OCI-LY7 (cell line): Measurements from ENCODE around the gene SPANXC. TPM values are rescaled to one million over a fixed set of nuclear protein-coding genes. Genes with fewer than 3 reads are reported as not detected.

Experiments used
- BruUV-seq: library from RNA; stranded (reverse); fragments of 400-500 nt; replicated peaks from 2 replicates; lab custom pipeline; 2021; lab: Mats Ljungman, UMichigan
- CTCF ChIA-PET: fragments of 300-600 bp; sonication (Branson Sonifier 250); formaldehyde crosslinking; loops from one replicate; lab custom pipeline; 2022; ENCODE audit warnings: antibody characterized with exemption; ENCODE audit not compliant: unreplicated experiment; lab: Charles Lee
- POLR2A ChIA-PET: fragments of 300-600 bp; sonication (Branson Sonifier 250); formaldehyde crosslinking; loops from one replicate; lab custom pipeline; 2022; ENCODE audit warnings: antibody characterized with exemption; lab: Charles Lee
- DNase-seq: peaks from one replicate; pipeline ENCODE4 v3.0.0-alpha.2; 2015; ENCODE audit warnings: low spot score
- H2AFZ ChIP-seq: fragments of 200-600 bp; sonication (generic), shearing (Covaris generic); 2 replicates; pipeline ENCODE4 v1.6.1; 2014; ENCODE audit warnings: mild to moderate bottlenecking, antibody characterized with exemption, low read length, moderate library complexity
- H3K27ac ChIP-seq: fragments of 200-600 bp; sonication (generic); 2 replicates; pipeline ENCODE4 v1.5.1; 2014; ENCODE audit warnings: mixed run types, low read depth, mild to moderate bottlenecking, moderate library complexity, low read length, inconsistent platforms; ENCODE audit not compliant: poor library complexity, severe bottlenecking
- H3K36me3 ChIP-seq: fragments of 200-600 bp; sonication (generic); 2 replicates; pipeline ENCODE4 v1.6.1; 2014; ENCODE audit warnings: mild to moderate bottlenecking, antibody characterized with exemption, low read length, moderate library complexity, mixed read lengths; ENCODE audit not compliant: insufficient read depth
- H3K4me1 ChIP-seq: fragments of 200-600 bp; sonication (generic); 2 replicates; pipeline ENCODE4 v1.5.1; 2014; ENCODE audit warnings: mild to moderate bottlenecking, low read length; ENCODE audit not compliant: insufficient read depth, poor library complexity, severe bottlenecking
- H3K4me2 ChIP-seq: fragments of 200-600 bp; sonication (generic); 2 replicates; pipeline ENCODE4 v1.6.1; 2014; ENCODE audit warnings: mild to moderate bottlenecking, low read length
- H3K4me3 ChIP-seq: fragments of 200-600 bp; sonication (generic); 2 replicates; pipeline ENCODE4 v1.5.1; 2014; ENCODE audit warnings: mild to moderate bottlenecking, low read depth, low read length; ENCODE audit not compliant: poor library complexity, severe bottlenecking
- H3K79me2 ChIP-seq: fragments of 200-600 bp; sonication (generic); 2 replicates; pipeline ENCODE4 v1.6.1; 2016; ENCODE audit warnings: low read depth, mild to moderate bottlenecking, low read length, moderate library complexity, mixed read lengths; ENCODE audit not compliant: insufficient read depth
- H3K9me2 ChIP-seq: fragments of 200-600 bp; sonication (generic); 2 replicates; pipeline ENCODE4 v1.6.1; 2016; ENCODE audit warnings: mild to moderate bottlenecking, low read length, mixed read lengths; ENCODE audit not compliant: insufficient read depth
- H3K9me3 ChIP-seq: fragments of 200-600 bp; sonication (generic); 2 replicates; pipeline ENCODE4 v1.6.1; 2014; ENCODE audit warnings: mild to moderate bottlenecking, mixed run types, low read length, mixed read lengths
- H4K20me1 ChIP-seq: fragments of 200-600 bp; sonication (generic); 2 replicates; pipeline ENCODE4 v1.6.1; 2014; ENCODE audit warnings: mild to moderate bottlenecking, antibody characterized with exemption, low read length, moderate library complexity, mixed read lengths; ENCODE audit not compliant: insufficient read depth
- EZH2phosphoT487 ChIP-seq: fragments of 200-600 bp; sonication (generic); IDR thresholded peaks from 2 replicates; pipeline ENCODE4 v1.6.1; 2018; ENCODE audit warnings: low read depth, borderline replicate concordance, mild to moderate bottlenecking, mixed run types, antibody characterized with exemption, low read length, moderate library complexity, mixed read lengths
- intact Hi-C: fragments of 100-400 bp; cut with micrococcal nuclease; formaldehyde crosslinking; loops from one replicate; pipeline ENCODE4 v1.10.0; 2022; ENCODE audit not compliant: unreplicated experiment
- total RNA-seq, 2 experiments: library from RNA; depleted of rRNA in 1 of 2; stranded (reverse); fragments of >200 nt in 1 of 2; shearing (Covaris generic) in 1 of 2; gene quantifications; 2 replicates each; pipeline ENCODE4 v1.2.3, GENCODE V29; 2014 to 2022
- TF ChIP-seq, protein P1 (sequence below): fragments of 200-600 bp; sonication (generic); conservative IDR thresholded peaks from 2 replicates; pipeline ENCODE4 v1.5.1; 2014; ENCODE audit warnings: mild to moderate bottlenecking, antibody characterized with exemption, low read length, moderate library complexity, mixed read lengths

The SPANXC gene
- total RNA-seq, 2 experiments from 2014 or later = not detected

DNA sequence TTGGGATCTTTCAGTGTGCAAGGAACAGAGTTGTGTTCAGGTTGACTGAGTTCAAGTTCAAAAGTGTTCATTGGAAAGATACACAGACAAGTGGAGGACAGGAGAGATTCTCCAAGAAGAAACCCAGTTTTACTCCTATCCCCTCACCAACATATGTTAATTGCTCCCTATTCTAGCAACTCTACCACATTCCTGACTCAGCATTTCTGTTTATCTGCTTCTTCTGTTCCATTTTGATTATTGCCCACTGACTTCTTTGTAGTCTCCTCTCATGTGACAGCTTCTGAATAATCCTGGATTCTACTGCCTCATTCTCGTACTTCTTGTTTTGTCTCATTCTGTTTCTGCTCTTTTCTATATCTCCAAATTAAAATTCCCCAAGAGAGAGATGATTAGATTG lies 15.8 kb upstream of the SPANXC start:
- Histone ChIP-seq H3K4me1 (no peaks in the 10 kb centered on the region), H3K27ac (no peak overlapping the region), H3K9me2 (no peaks in the 10 kb centered on the region), H4K20me1 (no peaks in the 10 kb centered on the region), H3K9me3 (no peaks in the 10 kb centered on the region), H3K36me3 (no peaks in the 10 kb centered on the region), H3K4me2 (no peak overlapping the region), H3K79me2 (no peaks in the 10 kb centered on the region), H2AFZ (no peak overlapping the region), H3K4me3 (no peak overlapping the region)
- intact Hi-C loops = no loop called here
- ChIA-PET POLR2A (no interaction called here), CTCF (no interaction called here)
- no peak for DNase-seq
- no peak for TF ChIP-seq EZH2phosphoT487
- TF ChIP-seq, protein P1, sequence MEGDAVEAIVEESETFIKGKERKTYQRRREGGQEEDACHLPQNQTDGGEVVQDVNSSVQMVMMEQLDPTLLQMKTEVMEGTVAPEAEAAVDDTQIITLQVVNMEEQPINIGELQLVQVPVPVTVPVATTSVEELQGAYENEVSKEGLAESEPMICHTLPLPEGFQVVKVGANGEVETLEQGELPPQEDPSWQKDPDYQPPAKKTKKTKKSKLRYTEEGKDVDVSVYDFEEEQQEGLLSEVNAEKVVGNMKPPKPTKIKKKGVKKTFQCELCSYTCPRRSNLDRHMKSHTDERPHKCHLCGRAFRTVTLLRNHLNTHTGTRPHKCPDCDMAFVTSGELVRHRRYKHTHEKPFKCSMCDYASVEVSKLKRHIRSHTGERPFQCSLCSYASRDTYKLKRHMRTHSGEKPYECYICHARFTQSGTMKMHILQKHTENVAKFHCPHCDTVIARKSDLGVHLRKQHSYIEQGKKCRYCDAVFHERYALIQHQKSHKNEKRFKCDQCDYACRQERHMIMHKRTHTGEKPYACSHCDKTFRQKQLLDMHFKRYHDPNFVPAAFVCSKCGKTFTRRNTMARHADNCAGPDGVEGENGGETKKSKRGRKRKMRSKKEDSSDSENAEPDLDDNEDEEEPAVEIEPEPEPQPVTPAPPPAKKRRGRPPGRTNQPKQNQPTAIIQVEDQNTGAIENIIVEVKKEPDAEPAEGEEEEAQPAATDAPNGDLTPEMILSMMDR = no peak
- no TSS peak for BruUV-seq

DNA sequence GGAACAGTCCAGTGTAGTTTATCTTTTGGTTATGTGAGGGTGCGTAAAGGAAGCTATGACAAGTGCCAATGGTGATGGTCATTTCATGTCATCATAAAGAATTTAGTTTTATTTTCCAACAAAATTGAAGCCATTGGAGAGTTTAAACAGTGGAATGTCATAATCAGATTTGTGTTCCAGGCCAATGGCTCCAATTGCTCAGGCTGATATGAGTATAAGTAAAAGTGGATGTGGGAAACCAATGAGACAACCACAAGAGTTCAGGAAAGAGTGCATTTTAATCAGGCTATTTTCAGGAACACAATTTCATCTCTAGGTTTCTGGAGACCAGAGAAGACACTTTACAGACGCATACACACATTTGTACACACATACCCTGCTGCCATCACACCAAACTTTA lies 20.7 kb downstream of the SPANXC start:
- no peak for DNase-seq
- ChIA-PET CTCF (no interaction called here), POLR2A (no interaction called here)
- no peak overlapping the region for H3K27ac ChIP-seq
- no peaks in the 10 kb centered on the region for H3K9me3 ChIP-seq
- intact Hi-C loops = no loop called here
- no peak overlapping the region for H3K4me2 ChIP-seq
- no peak overlapping the region for H2AFZ ChIP-seq
- BruUV-seq = no TSS peak
- no peaks in the 10 kb centered on the region for H3K79me2 ChIP-seq
- H3K4me1 ChIP-seq = no peaks in the 10 kb centered on the region
- no peak overlapping the region for H3K4me3 ChIP-seq
- TF ChIP-seq, protein P1 = no peak
- no peak for TF ChIP-seq EZH2phosphoT487
- H3K36me3 ChIP-seq = no peaks in the 10 kb centered on the region
- no peaks in the 10 kb centered on the region for H3K9me2 ChIP-seq
- H4K20me1 ChIP-seq = no peaks in the 10 kb centered on the region

DNA sequence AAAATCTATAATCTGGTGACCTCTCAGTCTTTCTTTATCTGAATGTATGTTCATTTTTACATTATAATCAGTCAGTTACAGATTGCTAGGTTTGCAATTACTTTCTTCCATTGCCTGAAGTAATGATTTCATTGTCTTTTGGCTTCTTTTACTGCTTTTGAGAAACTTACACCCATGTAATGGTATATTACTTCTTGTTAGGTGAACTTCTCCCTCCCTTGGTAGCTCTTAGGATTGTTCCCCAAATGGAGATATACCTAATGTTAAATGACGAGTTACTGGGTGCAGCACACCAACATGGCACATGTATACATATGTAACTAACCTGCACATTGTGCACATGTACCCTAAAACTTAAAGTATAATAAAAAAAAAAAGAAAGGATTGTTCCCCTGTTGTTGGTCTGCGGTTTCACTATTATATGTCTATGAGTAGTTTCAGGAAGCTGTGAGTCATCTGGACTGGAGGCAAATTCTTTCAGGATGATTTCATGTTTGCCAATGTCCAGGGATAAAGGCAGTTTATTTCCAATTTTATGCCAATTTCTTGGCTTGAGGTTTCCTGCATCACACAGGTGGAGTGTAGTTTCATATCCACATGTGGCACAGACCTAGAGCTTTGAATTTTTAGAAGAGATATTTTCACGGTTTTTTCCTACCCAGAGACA lies 21.8 kb downstream of the SPANXC start:
- H4K20me1 ChIP-seq = no peaks in the 10 kb centered on the region
- no peaks in the 10 kb centered on the region for H3K9me2 ChIP-seq
- TF ChIP-seq, protein P1 = no peak
- TF ChIP-seq EZH2phosphoT487 = no peak
- intact Hi-C loops = no loop called here
- H3K4me3 ChIP-seq = no peak overlapping the region
- ChIA-PET CTCF (no interaction called here), POLR2A (interaction anchor here (1.0 kb wide), 1 partner anchor 22 kb away, joined by 3 read pairs; no protein-coding TSS in a partner anchor)
- H3K4me2 ChIP-seq = no peak overlapping the region
- no peak overlapping the region for H3K27ac ChIP-seq
- no peak overlapping the region for H2AFZ ChIP-seq
- no peaks in the 10 kb centered on the region for H3K36me3 ChIP-seq
- DNase-seq = no peak
- no peaks in the 10 kb centered on the region for H3K9me3 ChIP-seq
- BruUV-seq = no TSS peak
- H3K4me1 ChIP-seq = no peaks in the 10 kb centered on the region
- no peaks in the 10 kb centered on the region for H3K79me2 ChIP-seq
